Effector memory CD8-positive, alpha-beta T cell (primary cell): ENCODE data around the gene ZNF292.
"Not testable (repeated sequence)": the region's sequence is repeated elsewhere in the genome, so short reads cannot be mapped to it uniquely, and the experiment has no call there.

Experiments
- ATAC-seq: fragments of 150-1000 bp; cut with Tn5 transposase; replicated peaks from 2 replicates; pipeline ENCODE4 v1.10.0; 2021; ENCODE audit warnings: mild to moderate bottlenecking, moderate library complexity
- DNase-seq, 3 experiments: peaks; one replicate each; pipeline ENCODE4 v3.0.0; 2021
- H3K27ac Mint-ChIP-seq, 2 donors: one replicate each; pipeline ENCODE4 v1.8.0; 2022; ENCODE audit warnings: mild to moderate bottlenecking in 2 of 2, mixed read lengths in 2 of 2, moderate library complexity in 2 of 2
- H3K27me3 Mint-ChIP-seq, 2 donors: one replicate each; pipeline ENCODE4 v1.8.0; 2022; ENCODE audit warnings: mixed read lengths in 2 of 2
- H3K36me3 Mint-ChIP-seq: one replicate; pipeline ENCODE4 v1.8.0; 2022; ENCODE audit warnings: mild to moderate bottlenecking, moderate library complexity, mixed read lengths; ENCODE audit not compliant: insufficient read depth
- H3K4me1 Mint-ChIP-seq, 2 donors: one replicate each; pipeline ENCODE4 v1.8.0; 2022; ENCODE audit warnings: low read depth in 2 of 2, mixed read lengths in 2 of 2
- H3K4me3 Mint-ChIP-seq, 2 donors: one replicate each; pipeline ENCODE4 v1.8.0; 2022; ENCODE audit warnings: mild to moderate bottlenecking in 2 of 2, mixed read lengths in 2 of 2, moderate library complexity in 2 of 2
- H3K9me3 Mint-ChIP-seq, 2 donors: one replicate each; pipeline ENCODE4 v1.8.0; 2022; ENCODE audit warnings: mixed read lengths in 2 of 2

The ZNF292 gene

DNA sequence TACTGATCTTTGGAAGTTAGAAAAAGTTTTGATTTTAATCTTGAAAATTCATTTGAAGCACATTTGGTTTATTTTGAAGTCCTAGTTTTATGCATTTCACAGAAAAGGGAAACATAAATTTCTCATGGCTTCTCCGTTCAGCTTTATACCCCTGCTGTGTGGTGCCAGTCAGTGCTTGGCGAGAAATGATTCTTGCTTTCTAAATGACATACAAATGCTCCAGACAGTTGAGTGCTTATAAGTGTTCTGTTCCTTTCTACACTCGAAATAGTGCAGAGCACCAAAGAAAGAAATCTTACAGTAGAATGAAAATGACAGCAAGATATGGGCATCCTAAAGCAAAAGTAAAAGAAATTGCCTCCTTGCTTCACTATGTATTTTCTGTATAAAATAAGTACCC, 9.0 kb upstream of the ZNF292 start:
- H3K27ac Mint-ChIP-seq, result peak overlapping the region in 1 of 2 donors; percentile 87
- H3K36me3 Mint-ChIP-seq, result no peaks in the 10 kb centered on the region
- ATAC-seq (no peak), DNase-seq (no peak)
- peak overlapping the region; percentile 53 to 64 for H3K4me3 Mint-ChIP-seq
- H3K4me1 Mint-ChIP-seq, result peaks cover 0 to 3% of the 10 kb centered on the region in 2 donors
- peaks cover 0 to 12% of the 10 kb centered on the region in 2 donors for H3K27me3 Mint-ChIP-seq
- H3K9me3 Mint-ChIP-seq, result no peaks in the 10 kb centered on the region

DNA sequence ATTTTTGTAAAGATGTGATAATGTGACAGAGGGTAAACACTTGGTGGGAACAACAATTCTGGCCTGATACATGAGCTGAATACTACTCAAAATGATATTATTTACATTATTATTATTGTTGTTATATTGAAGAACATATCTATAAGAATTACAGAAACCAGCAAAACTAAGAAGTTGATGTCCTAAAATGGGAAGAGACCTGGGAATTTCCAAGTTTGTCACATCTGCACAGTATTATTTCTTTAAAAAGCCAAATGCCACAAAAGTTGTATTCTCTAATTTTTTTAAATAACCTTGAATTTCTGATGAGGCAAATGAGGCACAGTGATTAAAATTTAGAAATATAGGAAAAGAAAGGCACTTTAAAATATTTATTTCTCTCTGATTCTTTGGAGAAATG, 5.0 kb upstream of the ZNF292 start:
- ATAC-seq (no peak), DNase-seq (no peak)
- H3K27ac Mint-ChIP-seq, result no peak overlapping the region
- peaks cover 12% of the 10 kb centered on the region for H3K36me3 Mint-ChIP-seq
- no peak overlapping the region for H3K4me3 Mint-ChIP-seq
- no peaks in the 10 kb centered on the region for H3K9me3 Mint-ChIP-seq
- H3K4me1 Mint-ChIP-seq, result peaks cover 15 to 27% of the 10 kb centered on the region in 2 donors
- H3K27me3 Mint-ChIP-seq, result no peaks in the 10 kb centered on the region

- H3K36me3 Mint-ChIP-seq, result peaks cover 22% of the 10 kb centered on the region
- ATAC-seq (no peak), DNase-seq (no peak)
- no peaks in the 10 kb centered on the region for H3K27me3 Mint-ChIP-seq
- H3K9me3 Mint-ChIP-seq, result no peaks in the 10 kb centered on the region
- H3K27ac Mint-ChIP-seq, result peak overlapping the region; percentile 89 to 93
- peaks cover 20 to 33% of the 10 kb centered on the region in 2 donors for H3K4me1 Mint-ChIP-seq
- H3K4me3 Mint-ChIP-seq, result peak overlapping the region; percentile 70 to 85
These were observed 3.9 kb upstream of the ZNF292 start for GRCh38 chr6:87151471-87151780.

DNA sequence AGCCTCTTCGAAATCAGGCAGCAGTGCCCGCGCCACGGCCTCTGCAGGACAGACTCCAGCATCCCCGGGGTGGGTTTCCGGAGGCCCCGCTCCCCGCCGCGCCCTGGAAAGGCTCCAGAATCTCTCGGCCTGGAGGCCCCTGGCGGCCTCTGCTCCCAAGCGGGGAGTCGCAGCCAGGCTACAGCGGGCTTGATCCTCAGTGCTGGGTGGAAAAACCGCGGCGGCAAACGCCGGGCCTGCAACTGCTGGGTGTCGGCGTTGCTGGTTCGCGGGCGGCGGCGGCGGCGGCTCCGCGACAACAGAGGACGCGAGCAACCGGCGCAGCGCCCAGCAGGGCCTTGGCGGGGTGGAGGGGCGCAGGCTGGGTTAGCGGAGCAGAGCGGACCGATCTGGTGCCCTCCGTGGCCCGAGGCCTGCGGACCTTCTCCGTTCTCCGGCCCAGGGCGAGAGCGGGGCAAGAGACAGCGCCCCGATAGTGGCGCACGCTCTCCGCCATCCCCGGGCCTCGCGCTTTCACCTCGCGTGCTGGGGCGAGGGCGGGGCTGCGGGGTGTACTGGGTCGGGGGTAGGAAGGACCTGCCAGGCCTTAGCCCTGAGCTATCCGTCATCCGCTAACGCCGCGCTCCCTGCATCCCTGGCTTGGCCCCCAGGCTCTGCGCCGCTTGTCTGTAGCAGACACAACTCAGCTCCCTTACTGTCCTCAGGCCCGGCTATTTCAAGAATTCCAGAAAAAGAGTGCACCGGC, 3.4 kb upstream of the ZNF292 start:
- ATAC-seq (peak; percentile 31), DNase-seq (peak; percentile 58 to 62 (median 59))
- H3K27ac Mint-ChIP-seq, result peak overlapping the region; percentile 89 to 93
- peaks cover 24% of the 10 kb centered on the region for H3K36me3 Mint-ChIP-seq
- peaks cover 24 to 38% of the 10 kb centered on the region in 2 donors for H3K4me1 Mint-ChIP-seq
- no peaks in the 10 kb centered on the region for H3K27me3 Mint-ChIP-seq
- peak overlapping the region; percentile 70 to 85 for H3K4me3 Mint-ChIP-seq
- no peaks in the 10 kb centered on the region for H3K9me3 Mint-ChIP-seq

DNA sequence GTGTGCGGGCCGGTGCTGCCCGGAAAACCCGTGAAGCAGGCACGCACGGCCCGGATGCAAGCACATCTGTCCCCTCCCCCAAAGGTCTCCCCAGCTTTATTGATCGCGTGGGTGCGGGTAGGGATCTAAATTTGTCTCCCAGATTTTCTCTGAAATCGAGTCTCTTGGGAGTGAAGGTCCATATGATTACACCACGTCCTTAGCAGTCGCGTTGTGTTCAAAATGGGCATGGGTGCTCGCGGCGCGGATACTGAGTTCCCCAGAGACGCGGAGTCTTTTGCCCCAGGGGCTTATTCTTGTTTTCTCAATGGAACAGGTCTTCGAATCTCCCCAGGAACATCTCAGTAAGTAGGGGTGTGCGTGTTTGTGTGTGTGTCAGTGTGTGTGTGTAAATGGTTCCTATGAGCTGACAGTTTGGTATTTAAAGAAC, 2.8 kb upstream of the ZNF292 start:
- peak overlapping the region; percentile 70 to 85 for H3K4me3 Mint-ChIP-seq
- H3K9me3 Mint-ChIP-seq, result no peaks in the 10 kb centered on the region
- H3K27ac Mint-ChIP-seq, result peak overlapping the region; percentile 89 to 93
- DNase-seq (no peak), ATAC-seq (no peak)
- peaks cover 24 to 41% of the 10 kb centered on the region in 2 donors for H3K4me1 Mint-ChIP-seq
- H3K27me3 Mint-ChIP-seq, result no peaks in the 10 kb centered on the region
- peaks cover 24% of the 10 kb centered on the region for H3K36me3 Mint-ChIP-seq

- no peaks in the 10 kb centered on the region for H3K9me3 Mint-ChIP-seq
- no peak for DNase-seq
These were observed 748 bp upstream of the ZNF292 start for GRCh38 chr6:87154641-87154992.

DNA sequence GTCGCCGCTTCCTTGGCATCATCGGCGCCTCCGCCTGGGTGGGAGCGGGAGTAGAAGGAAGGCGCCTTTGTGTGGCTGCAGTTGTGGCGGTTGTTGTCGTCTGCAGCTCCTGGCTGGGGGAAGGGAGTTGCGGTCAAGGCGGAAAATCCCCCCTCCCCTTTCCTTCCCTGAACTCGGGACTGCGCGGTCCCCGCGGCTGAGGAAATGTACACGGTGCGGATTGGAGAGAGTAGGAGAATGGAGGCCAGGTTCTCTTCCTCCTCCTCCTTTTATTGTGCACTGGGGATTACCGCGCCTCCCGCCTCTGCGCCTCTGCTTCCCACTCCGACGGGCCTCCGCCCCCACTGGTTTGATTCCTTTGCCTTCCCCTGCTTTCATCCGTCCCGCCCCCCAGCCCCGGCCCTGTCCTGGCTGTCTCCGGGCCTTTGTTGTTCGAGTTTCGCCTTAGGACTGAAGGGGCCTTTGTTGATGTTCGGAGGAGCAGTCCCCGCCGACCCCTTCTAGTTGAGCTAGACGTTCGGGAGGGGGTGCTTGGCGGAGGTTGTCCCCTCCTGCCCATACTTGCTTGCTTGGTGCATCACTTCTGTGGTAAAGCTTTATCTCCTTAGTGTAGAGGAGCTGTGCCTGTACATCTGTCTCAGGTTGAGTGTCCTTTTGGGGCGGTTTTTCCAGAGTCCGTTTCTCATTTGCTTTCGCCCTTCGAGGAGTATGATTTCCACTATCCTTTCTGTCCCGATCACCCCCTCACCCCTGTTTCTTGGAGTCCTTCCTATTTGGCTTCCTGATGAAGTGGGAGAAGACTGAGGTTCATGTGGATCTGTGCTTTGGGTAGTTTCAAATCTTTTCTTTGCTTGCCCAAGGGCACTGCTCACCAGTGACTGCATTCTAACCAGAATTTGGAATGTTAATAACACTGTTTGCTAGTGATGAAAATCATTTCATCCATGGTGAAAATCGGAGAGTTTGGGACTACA, 764 bp downstream of the ZNF292 start:
- Mint-ChIP-seq H3K4me1 (peaks cover 33 to 53% of the 10 kb centered on the region in 2 donors), H3K36me3 (peaks cover 33% of the 10 kb centered on the region), H3K9me3 (no peaks in the 10 kb centered on the region), H3K4me3 (peak overlapping the region; percentile 83), H3K27me3 (no peaks in the 10 kb centered on the region), H3K27ac (peak overlapping the region; percentile 92 to 94)
- ATAC-seq, result peak; percentile 11
- DNase-seq, result peak; percentile 10 to 37 (median 35)

More at GRCh38 chr6:87154641-87154992, 748 bp upstream of the ZNF292 start:
- peak; percentile 1 for ATAC-seq
- peaks cover 32% of the 10 kb centered on the region for H3K36me3 Mint-ChIP-seq
- no peaks in the 10 kb centered on the region for H3K27me3 Mint-ChIP-seq
- peak overlapping the region; percentile 92 to 94 for H3K27ac Mint-ChIP-seq
- H3K4me3 Mint-ChIP-seq, result peak overlapping the region; percentile 83
- peaks cover 27 to 41% of the 10 kb centered on the region in 2 donors for H3K4me1 Mint-ChIP-seq

GRCh38 chr6:87157596-87157995, 2.2 kb downstream of the ZNF292 start:
- not testable (repeated sequence) for DNase-seq, H3K9me3 Mint-ChIP-seq, ATAC-seq, H3K27me3 Mint-ChIP-seq
- Mint-ChIP-seq H3K4me1 (peaks cover 33 to 60% of the 10 kb centered on the region in 2 donors), H3K27ac (peak overlapping the region; percentile 41 to 58), H3K36me3 (peaks cover 29% of the 10 kb centered on the region), H3K4me3 (peak overlapping the region in 1 of 2 donors; percentile 53)

DNA sequence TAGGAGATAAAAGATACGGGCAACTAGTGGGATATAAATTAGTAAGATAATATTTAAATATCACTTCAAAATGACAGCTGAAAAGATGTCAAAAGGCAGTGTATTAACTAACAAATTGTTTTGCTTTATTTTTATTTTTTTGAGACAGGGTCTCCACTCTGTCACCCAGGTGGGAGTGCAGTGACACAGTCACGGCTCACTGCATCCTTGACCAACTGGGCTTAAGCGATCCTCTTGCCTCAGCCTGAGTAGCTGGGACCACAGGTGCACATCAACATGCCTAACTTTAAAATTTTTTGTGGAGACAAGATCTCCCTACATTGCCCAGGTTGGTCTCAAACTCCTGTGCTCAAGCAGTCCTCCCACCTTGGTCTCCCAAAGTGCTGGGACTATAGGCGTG, 5.9 kb downstream of the ZNF292 start:
- Mint-ChIP-seq H3K4me1 (peaks cover 41 to 66% of the 10 kb centered on the region in 2 donors), H3K4me3 (no peak overlapping the region), H3K36me3 (peaks cover 21% of the 10 kb centered on the region), H3K27ac (no peak overlapping the region), H3K27me3 (no peaks in the 10 kb centered on the region), H3K9me3 (no peaks in the 10 kb centered on the region)
- DNase-seq (no peak), ATAC-seq (no peak)

DNA sequence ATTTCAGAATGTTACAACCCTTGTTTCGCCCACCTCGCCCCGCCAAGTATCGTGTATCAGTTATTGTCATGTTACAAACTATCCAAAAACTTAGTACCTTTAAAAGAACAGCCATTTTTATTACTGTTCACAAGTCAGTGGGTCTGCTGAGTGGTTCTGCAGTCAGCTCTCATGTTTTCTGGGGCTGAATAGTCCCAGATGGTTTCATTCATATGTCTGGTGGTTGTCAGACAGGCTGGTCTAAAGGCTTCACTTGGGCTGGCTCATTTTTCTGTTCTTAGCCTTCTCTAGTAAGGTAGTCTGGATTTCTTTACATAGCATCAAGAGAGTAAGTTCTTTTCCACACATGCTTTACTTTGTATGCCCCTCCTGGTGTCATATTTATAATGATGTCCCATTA, 8.6 kb downstream of the ZNF292 start:
- Mint-ChIP-seq H3K27ac (peak overlapping the region in 1 of 2 donors; percentile 73), H3K27me3 (no peaks in the 10 kb centered on the region), H3K9me3 (no peaks in the 10 kb centered on the region), H3K4me3 (peak overlapping the region in 1 of 2 donors; percentile 14), H3K4me1 (peaks cover 39 to 75% of the 10 kb centered on the region in 2 donors), H3K36me3 (peaks cover 16% of the 10 kb centered on the region)
- DNase-seq (no peak), ATAC-seq (peak; percentile 33)

GRCh38 chr6:87164506-87164905, 9.1 kb downstream of the ZNF292 start:
- ATAC-seq (no peak), DNase-seq (no peak)
- Mint-ChIP-seq H3K36me3 (peaks cover 18% of the 10 kb centered on the region), H3K4me1 (peaks cover 42 to 75% of the 10 kb centered on the region in 2 donors), H3K4me3 (peak overlapping the region; percentile 13 to 14), H3K27me3 (no peaks in the 10 kb centered on the region), H3K27ac (peak overlapping the region in 1 of 2 donors; percentile 73), H3K9me3 (no peaks in the 10 kb centered on the region)

DNA sequence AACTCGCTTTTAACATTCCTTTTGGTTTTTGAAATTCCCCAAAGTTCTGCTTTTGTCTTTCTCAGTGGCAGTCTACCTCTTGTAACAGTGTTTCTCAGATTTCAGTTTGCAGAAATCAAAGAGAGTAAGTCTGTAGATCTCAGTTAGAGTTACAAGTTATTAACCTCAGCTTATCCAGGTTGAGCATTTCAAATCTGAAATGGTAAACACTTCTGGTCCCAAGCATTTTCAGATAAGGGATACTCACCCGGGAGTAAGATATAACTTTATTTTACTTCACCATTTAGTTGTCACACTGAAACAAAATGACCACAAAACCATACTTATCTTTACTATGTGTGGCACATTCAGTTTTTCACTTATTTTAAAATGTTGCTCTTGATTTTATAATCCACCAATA, 9.8 kb downstream of the ZNF292 start:
- H3K4me3 Mint-ChIP-seq, result peak overlapping the region in 1 of 2 donors; percentile 10
- peaks cover 42 to 70% of the 10 kb centered on the region in 2 donors for H3K4me1 Mint-ChIP-seq
- no peaks in the 10 kb centered on the region for H3K27me3 Mint-ChIP-seq
- peak overlapping the region in 1 of 2 donors; percentile 73 for H3K27ac Mint-ChIP-seq
- DNase-seq (no peak), ATAC-seq (no peak)
- no peaks in the 10 kb centered on the region for H3K9me3 Mint-ChIP-seq
- peaks cover 19% of the 10 kb centered on the region for H3K36me3 Mint-ChIP-seq

DNA sequence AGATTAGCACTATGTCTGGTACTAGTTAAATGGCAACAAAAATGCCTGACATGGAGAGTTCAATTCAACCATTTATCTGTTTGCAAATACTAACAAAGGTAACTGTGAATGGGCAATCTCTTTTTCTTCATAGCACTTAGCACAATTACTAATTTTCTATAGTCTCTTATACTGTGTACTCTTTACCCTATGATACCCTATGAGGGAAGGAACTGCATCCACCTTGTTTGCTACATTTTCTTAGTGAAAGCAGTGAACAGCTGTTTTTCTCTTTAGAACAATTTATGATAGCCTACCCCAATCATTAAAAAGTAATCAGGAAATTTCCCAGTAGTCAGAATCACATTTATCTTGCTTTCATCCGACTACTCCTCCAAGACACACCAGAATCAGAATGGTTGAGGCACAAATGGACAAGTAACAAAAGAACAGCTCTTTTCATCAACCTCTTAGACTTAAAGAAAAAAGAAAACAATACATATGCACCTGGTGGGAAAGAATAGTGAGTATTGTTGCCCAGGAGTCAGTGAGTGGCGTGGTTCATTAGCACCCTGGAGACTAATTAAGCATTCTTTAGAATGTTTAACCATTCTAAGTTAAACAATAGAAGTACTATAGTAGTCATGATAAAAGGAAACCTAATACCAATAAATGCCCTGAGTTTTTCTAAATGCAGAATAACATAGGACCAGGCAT, 16.7 kb downstream of the ZNF292 start:
- ATAC-seq (no peak), DNase-seq (no peak)
- Mint-ChIP-seq H3K27me3 (no peaks in the 10 kb centered on the region), H3K27ac (peak overlapping the region in 1 of 2 donors; percentile 2), H3K36me3 (peaks cover 23% of the 10 kb centered on the region), H3K4me3 (peak overlapping the region in 1 of 2 donors; percentile 0), H3K9me3 (no peaks in the 10 kb centered on the region), H3K4me1 (peaks cover 46 to 60% of the 10 kb centered on the region in 2 donors)
